Suprapubic skin (tissue), 4 donors: ENCODE results near the gene MINDY4.

Source experiments
- EP300 ChIP-seq: sonication (generic); formaldehyde crosslinking; IDR thresholded peaks from one replicate; pipeline ENCODE4 v1.6.1; 2017; ENCODE audit warnings: antibody characterized with exemption
- POLR2A ChIP-seq, 2 donors: fragments of 450-650 bp; IDR thresholded peaks; one replicate each; pipeline ENCODE4 v1.6.1; 2017; ENCODE audit warnings: antibody characterized with exemption in 2 of 2, mild to moderate bottlenecking in 2 of 2, moderate library complexity in 2 of 2
- POLR2AphosphoS5 ChIP-seq, 3 donors: sonication (generic); formaldehyde crosslinking; IDR thresholded peaks; one replicate each; pipeline ENCODE4 v1.6.1; 2017; ENCODE audit warnings: antibody characterized with exemption in 3 of 3
- TF ChIP-seq, protein P1 (sequence below), 2 donors: fragments of 200-600 bp in 1 of 2; fragments of 450-650 bp in 1 of 2; sonication (generic) in 1 of 2; IDR thresholded peaks; one replicate each; pipeline ENCODE4 v1.5.1; 2016 to 2019; ENCODE audit warnings: antibody characterized with exemption in 2 of 2, mild to moderate bottlenecking in 1 of 2, moderate library complexity in 1 of 2

GRCh38 chr7:30866939-30867338 is 95.7 kb downstream of the MINDY4 start:
- TF ChIP-seq, protein P1, sequence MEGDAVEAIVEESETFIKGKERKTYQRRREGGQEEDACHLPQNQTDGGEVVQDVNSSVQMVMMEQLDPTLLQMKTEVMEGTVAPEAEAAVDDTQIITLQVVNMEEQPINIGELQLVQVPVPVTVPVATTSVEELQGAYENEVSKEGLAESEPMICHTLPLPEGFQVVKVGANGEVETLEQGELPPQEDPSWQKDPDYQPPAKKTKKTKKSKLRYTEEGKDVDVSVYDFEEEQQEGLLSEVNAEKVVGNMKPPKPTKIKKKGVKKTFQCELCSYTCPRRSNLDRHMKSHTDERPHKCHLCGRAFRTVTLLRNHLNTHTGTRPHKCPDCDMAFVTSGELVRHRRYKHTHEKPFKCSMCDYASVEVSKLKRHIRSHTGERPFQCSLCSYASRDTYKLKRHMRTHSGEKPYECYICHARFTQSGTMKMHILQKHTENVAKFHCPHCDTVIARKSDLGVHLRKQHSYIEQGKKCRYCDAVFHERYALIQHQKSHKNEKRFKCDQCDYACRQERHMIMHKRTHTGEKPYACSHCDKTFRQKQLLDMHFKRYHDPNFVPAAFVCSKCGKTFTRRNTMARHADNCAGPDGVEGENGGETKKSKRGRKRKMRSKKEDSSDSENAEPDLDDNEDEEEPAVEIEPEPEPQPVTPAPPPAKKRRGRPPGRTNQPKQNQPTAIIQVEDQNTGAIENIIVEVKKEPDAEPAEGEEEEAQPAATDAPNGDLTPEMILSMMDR (IDR thresholded peaks at IDR 0.05): no peak
- TF ChIP-seq EP300 (no peak), POLR2A (IDR thresholded peaks at IDR 0.05) (no peak), POLR2AphosphoS5 (IDR thresholded peaks at IDR 0.05) (no peak)
